KOPT-K1 (cell line): Measurements from ENCODE around the gene TMEM30A.

ENCODE experiments used
- H3K27ac ChIP-seq: fragments of 200-600 bp; sonication (generic); 2 replicates; pipeline ENCODE4 v1.5.1; 2016; ENCODE audit warnings: antibody characterized with exemption, mild to moderate bottlenecking, low read depth, low read length; ENCODE audit not compliant: poor library complexity, severe bottlenecking
- H3K36me3 ChIP-seq: fragments of 200-600 bp; sonication (generic); 2 replicates; pipeline ENCODE4 v1.5.1; 2017; ENCODE audit warnings: antibody characterized with exemption, mild to moderate bottlenecking, low read length, moderate library complexity; ENCODE audit not compliant: insufficient read depth
- H3K9me3 ChIP-seq: fragments of 200-600 bp; sonication (generic); 2 replicates; pipeline ENCODE4 v1.5.1; 2017; ENCODE audit warnings: antibody characterized with exemption, low read length, mild to moderate bottlenecking; ENCODE audit not compliant: insufficient read depth, poor library complexity, severe bottlenecking

TMEM30A gene

DNA sequence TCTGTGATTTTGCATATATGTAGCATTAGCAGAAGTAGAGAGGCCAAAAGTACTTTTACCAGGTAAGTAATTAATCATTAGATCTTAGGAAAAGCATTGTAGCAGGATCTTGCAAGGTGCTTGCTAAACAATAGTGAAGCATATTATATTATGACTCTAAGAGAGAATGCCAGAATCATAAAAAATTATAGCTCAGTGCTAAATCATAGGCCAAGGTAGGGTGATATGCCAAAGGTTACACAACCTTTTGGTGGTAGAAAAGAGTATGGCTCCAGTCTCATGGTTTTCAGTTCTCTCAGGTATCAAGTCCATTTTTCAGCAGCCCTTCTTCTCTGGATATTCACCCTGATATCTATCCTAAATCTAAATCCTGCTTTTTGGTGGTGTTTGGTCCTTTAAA lies 16.9 kb upstream of the TMEM30A start:
- Histone ChIP-seq H3K27ac (no peak overlapping the region), H3K36me3 (no peaks in the 10 kb centered on the region), H3K9me3 (no peaks in the 10 kb centered on the region)

GRCh38 chr6:75301088-75301487 lies 16.5 kb upstream of the TMEM30A start:
- H3K27ac ChIP-seq: no peak overlapping the region
- H3K36me3 ChIP-seq: no peaks in the 10 kb centered on the region
- no peaks in the 10 kb centered on the region for H3K9me3 ChIP-seq

DNA sequence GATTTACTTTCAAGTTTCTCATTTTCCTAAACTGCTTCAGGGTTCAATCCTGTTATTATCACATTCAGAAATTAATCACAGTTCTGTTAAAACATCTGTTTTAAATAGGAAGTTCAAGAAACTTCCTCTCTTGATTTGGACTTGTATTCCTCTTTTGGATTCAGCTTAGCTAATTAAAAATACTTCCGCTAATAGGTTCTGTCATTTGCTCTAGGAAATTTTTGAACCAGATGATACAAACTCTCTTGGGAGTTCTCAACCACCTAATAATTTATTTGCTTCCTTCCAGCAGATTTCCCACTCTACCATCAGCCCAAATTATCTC lies 15.9 kb upstream of the TMEM30A start:
- Histone ChIP-seq H3K36me3 (no peaks in the 10 kb centered on the region), H3K9me3 (no peaks in the 10 kb centered on the region), H3K27ac (no peak overlapping the region)

DNA sequence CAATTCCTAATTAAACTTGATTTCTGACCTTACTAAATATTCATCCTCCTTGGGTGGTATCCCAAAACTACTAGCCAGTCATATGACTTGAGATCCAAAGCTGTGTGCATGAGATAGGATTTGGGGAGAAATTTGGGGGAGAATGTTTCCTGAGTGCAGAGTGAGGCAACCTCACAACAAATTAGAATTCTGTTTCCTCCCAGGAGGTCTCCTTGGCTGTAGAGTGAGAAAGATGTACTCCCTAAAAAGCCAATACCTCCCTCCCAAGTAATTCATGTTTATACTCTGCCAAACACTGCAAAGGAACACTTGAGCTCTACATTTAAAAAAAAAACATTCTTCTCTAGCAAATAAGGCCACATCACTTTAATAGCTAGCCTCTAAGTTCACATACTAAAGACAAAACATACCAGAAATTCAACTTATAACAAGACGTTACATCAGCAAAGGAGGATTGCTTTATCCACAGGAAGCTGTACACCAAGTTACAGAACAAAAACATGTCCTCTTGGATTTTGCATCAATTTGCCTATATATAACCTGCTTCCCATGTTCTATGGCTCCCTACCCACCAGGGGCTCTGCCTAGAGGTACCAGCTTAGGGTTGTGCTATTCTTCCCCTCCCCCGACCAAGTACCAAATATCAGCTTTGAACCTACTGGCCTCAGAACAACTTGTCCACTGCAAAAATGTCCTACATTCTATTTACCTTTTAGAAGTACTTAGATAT lies 15.4 kb upstream of the TMEM30A start:
- no peak overlapping the region for H3K27ac ChIP-seq
- H3K9me3 ChIP-seq: no peaks in the 10 kb centered on the region
- H3K36me3 ChIP-seq: no peaks in the 10 kb centered on the region

DNA sequence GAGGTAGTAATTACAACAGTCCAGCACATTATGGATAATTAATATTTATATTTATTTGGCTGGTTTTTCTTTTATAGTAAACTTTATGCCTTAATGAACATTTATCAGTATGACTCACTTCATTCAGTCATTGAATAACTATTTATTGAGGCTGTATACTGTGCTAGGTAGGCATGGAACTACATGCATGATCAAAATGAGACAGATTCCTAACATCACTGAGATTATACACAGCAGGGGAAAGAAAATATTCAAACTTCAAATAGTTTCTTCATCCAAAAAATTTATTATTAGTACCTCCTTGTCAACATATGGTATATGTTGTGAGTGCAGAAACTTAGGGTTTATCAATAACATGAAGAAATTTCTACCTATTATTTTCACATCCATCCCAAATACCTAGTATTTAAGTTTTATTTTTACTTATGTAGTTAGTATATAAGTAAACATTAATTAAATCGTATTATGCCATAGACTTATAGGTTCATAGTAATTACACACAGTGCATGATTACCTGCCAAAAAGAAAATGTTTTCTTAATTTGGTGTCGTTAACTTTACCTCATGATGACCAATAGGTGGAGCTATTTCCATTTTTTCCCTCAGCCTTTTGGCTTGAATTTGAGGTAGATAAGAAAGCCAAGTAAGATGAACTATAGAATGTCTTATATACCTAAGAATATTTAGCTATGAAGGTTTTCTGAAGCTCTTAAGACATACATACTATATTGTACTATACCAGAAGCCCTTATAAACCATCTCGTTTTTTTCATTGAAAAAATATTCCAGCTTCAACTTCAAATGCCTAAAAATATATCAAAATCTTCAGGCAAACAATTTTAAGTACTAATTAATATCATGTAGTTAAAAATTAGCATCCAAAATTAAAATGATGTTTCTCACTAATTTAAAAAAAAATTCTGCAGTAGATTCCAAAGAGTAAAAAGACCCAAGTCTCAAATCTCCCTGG lies 12.5 kb upstream of the TMEM30A start:
- Histone ChIP-seq H3K36me3 (no peaks in the 10 kb centered on the region), H3K9me3 (no peaks in the 10 kb centered on the region), H3K27ac (no peak overlapping the region)

DNA sequence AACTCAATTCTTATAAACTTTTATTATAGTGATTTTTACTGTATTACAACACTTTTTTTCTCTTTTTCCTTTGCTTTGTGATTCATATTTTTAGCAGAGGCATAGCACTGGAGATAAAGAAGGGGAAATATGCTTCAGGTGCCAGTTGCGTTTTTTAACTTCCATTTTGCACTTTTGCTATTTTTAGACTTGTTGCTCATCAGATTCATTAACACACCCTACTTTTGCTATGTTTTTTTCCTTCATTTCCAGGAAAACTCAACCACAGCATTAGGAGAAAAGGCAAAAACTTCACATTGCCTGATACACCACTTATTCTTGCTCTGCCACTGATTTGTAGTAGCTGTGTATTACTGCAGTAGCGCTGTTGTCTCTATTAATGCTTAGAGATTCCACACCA lies 8.0 kb upstream of the TMEM30A start:
- H3K27ac ChIP-seq: no peak overlapping the region
- H3K9me3 ChIP-seq: no peaks in the 10 kb centered on the region
- no peaks in the 10 kb centered on the region for H3K36me3 ChIP-seq

DNA sequence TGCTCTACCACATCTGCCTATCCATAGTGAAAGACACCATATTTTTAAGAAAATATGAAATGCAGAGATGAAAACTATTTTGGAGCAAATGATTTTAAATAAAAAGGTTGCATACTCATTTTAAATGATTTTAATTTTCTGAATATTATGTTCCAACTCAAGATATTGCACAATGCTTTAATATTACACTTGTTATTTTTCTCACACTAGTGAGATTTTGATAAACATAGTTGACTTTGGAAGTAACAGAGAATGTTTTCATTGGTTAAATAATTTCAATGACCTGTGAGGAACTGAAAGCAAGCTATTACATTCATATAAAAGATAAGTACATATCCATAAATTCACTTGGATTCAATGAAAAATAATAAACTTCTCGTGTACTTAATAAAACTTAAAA lies 7.2 kb upstream of the TMEM30A start:
- Histone ChIP-seq H3K36me3 (no peaks in the 10 kb centered on the region), H3K27ac (no peak overlapping the region), H3K9me3 (no peaks in the 10 kb centered on the region)

- Histone ChIP-seq H3K36me3 (no peaks in the 10 kb centered on the region), H3K9me3 (no peaks in the 10 kb centered on the region), H3K27ac (no peak overlapping the region)
Observed at GRCh38 chr6:75291331-75291730, 6.7 kb upstream of the TMEM30A start.

DNA sequence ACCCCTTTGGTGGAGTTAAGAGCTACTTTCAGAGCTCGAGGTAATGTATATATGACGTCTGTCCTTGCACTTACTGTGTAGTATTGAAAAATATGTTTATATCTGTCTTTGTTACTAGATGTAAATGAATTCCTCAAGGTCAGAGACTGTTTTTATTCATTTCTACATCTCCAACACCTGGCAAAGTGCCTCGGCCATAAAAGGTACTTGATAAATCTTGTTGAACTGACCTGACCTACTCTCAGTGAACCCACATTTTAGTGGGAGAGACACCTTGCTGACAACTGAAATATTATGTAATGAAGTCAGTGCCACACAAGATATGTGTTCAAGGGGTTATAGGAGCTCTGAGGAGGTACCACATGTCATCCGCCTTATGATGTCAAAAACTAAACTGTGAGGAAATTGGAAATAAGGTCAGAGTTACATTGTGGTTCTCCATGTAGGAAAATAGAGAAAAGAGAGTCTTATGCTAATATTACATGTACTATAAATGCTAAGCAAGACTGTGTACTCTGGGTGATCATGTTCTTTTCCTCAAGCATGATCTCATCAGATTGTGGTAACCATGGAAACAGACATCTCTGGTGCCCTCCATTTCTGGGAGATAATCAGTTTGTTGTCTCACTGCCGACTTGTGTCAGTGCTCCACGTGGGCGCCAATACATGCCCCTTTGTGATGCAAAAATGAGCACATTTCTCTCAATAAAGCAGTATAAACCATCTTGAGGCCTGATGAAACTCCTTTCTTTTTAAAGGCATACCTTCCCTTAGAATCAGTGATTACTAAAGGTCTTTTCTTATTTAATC lies 5.7 kb upstream of the TMEM30A start:
- Histone ChIP-seq H3K27ac (no peak overlapping the region), H3K9me3 (no peaks in the 10 kb centered on the region), H3K36me3 (no peaks in the 10 kb centered on the region)

DNA sequence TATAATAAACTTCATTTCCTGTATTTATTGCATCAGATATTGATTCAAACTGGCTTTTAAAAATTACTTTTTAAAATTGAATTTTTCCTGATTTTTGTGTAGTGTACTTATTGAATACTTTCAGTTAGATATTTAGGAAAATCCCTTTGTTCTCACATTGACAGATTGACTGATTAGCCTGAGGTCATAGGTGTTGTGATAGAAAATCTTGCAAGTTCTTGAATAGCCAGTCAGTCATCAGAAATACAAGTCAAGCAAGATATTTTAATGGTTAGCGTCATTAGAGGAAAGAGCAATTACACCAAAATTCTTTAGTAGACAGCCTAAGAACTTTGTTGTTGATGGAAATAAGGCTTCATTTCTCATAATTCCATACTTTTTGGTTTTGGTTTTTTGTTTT lies 3.4 kb upstream of the TMEM30A start:
- H3K9me3 ChIP-seq: no peaks in the 10 kb centered on the region
- H3K36me3 ChIP-seq: no peaks in the 10 kb centered on the region
- no peak overlapping the region for H3K27ac ChIP-seq

GRCh38 chr6:75287424-75287823 lies 2.8 kb upstream of the TMEM30A start:
- Histone ChIP-seq H3K27ac (no peak overlapping the region), H3K36me3 (no peaks in the 10 kb centered on the region), H3K9me3 (no peaks in the 10 kb centered on the region)

DNA sequence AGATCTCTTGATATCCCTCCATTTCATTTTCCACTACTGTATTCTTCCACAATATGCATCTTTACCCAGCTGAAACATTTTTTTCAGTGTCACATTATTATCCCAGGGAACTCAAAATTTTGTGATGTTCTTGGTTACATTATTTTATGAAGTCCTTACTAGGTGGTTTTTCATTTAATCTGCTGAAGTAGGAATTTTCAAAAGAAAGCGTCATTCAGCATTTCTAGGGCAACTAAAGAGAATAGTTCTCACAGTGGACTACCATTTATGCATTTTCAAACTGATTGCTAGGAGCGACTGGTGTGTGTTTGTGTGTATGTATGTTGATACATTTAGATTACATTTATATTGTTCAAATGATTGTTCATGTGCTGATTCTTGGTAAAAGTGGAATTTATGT lies 2.4 kb upstream of the TMEM30A start:
- Histone ChIP-seq H3K9me3 (no peaks in the 10 kb centered on the region), H3K36me3 (0 out of 2 replicates have a peak, but pooled peaks cover under 1% of the 10 kb centered on the region), H3K27ac (no peak overlapping the region)

DNA sequence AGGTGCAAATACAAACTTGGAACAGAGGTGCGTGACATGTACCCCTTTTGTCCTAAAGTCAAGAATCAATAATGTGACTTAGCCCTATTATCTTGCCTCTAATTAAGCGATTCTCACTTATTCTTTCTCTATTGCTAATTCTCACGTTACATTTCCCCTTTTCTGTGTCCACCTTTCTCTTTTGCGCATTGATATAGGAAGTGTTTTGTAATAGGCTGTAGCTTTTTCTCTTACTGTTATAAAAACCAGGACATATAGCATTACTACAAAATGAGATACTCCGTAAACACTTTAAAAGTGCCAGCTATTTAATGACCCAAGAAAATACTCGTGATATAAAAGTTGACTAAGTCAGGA lies 669 bp upstream of the TMEM30A start:
- no peaks in the 10 kb centered on the region for H3K9me3 ChIP-seq

GRCh38 chr6:75283907-75284631 lies 523 bp downstream of the TMEM30A start:
- Histone ChIP-seq H3K36me3 (peaks cover 6% of the 10 kb centered on the region; the same call in 1 of the 2 replicates), H3K9me3 (no peaks in the 10 kb centered on the region), H3K27ac (peak overlapping the region; percentile 73)

More for the DNA sequence above, 669 bp upstream of the TMEM30A start:
- Histone ChIP-seq H3K36me3 (peaks cover 6% of the 10 kb centered on the region; the same call in 1 of the 2 replicates), H3K27ac (peak overlapping the region; percentile 73)
